H1 (cell line): ENCODE data around the gene EDC3. TPM values are rescaled to one million over a fixed set of nuclear protein-coding genes. Genes with fewer than 3 reads are reported as not detected.

Source experiments
- CTCF ChIA-PET: fragments of 300-600 bp; sonication (Branson Sonifier 250); formaldehyde crosslinking; loops from one replicate; lab custom pipeline; 2021; ENCODE audit not compliant: partially characterized antibody; lab: Charles Lee
- POLR2A ChIA-PET: fragments of 300-600 bp; sonication (Branson Sonifier 250); formaldehyde crosslinking; loops from one replicate; lab custom pipeline; 2021; ENCODE audit warnings: inconsistent platforms; ENCODE audit not compliant: partially characterized antibody; lab: Charles Lee
- DNase-seq, 2 experiments: peaks; one replicate each; pipeline versions ENCODE4 v3.0.0 to v3.0.0-alpha.2; 2010 to 2022; ENCODE audit warnings: low spot score in 2 of 2, low read depth in 1 of 2, mixed read lengths in 1 of 2
- FAIRE-seq: peaks from 2 replicates; lab custom pipeline; 2011; peaks lifted over from hg19 to GRCh38; lab: Jason Lieb, UNC
- H2AFZ ChIP-seq: 2 replicates; pipeline ENCODE4 v1.8.1; 2012; ENCODE audit warnings: low read length, inconsistent platforms
- H2AK5ac ChIP-seq: 2 replicates; pipeline ENCODE4 v1.6.1; 2013; ENCODE audit warnings: low read depth, low read length
- H2BK120ac ChIP-seq: replicated peaks from 2 replicates; pipeline ENCODE3; 2013; ENCODE audit warnings: low read depth, low read length, inconsistent platforms
- H2BK12ac ChIP-seq: 2 replicates; pipeline ENCODE4 v1.6.1; 2013; ENCODE audit warnings: low read depth, low read length
- H2BK15ac ChIP-seq: 2 replicates; pipeline ENCODE4 v1.6.1; 2013; ENCODE audit warnings: low read length
- H2BK20ac ChIP-seq: 2 replicates; pipeline ENCODE4 v1.6.1; 2013; ENCODE audit warnings: low read length
- H2BK5ac ChIP-seq: 2 replicates; pipeline ENCODE4 v1.6.1; 2013; ENCODE audit warnings: low read depth, low read length
- H3K14ac ChIP-seq: 2 replicates; pipeline ENCODE4 v1.6.1; 2013; ENCODE audit warnings: inconsistent platforms; ENCODE audit not compliant: insufficient read length
- H3K18ac ChIP-seq: 2 replicates; pipeline ENCODE4 v1.6.1; 2013; ENCODE audit warnings: low read length; ENCODE audit errors: extremely low read depth
- H3K23ac ChIP-seq: 2 replicates; pipeline ENCODE4 v1.6.1; 2013; ENCODE audit warnings: inconsistent platforms; ENCODE audit not compliant: insufficient read length
- H3K23me2 ChIP-seq: 2 replicates; pipeline ENCODE4 v1.6.1; 2013; ENCODE audit warnings: low read depth, low read length
- H3K27ac ChIP-seq: 2 replicates; pipeline ENCODE4 v1.6.1; 2011; ENCODE audit warnings: low read depth, low read length, inconsistent platforms
- H3K27me3 ChIP-seq, 4 experiments: replicated peaks in 1 of 4; 1 replicate in 1 of 4; 2 replicates in 3 of 4; pipeline versions ENCODE4 v1.6.1 to v1.8.1; 2011 to 2013; ENCODE audit warnings: low read length in 3 of 4, mild to moderate bottlenecking in 3 of 4, inconsistent platforms in 2 of 4, mixed read lengths in 2 of 4, moderate library complexity in 1 of 4; ENCODE audit not compliant: control insufficient read depth in 3 of 4, insufficient read depth in 3 of 4; ENCODE audit errors: extremely low read depth in 1 of 4
- H3K36me3 ChIP-seq, 4 experiments: 2 replicates each; pipeline versions ENCODE4 v1.6.1 to v1.8.1; 2011 to 2013; ENCODE audit warnings: mild to moderate bottlenecking in 4 of 4, low read length in 3 of 4, moderate library complexity in 2 of 4, control low read depth in 1 of 4, inconsistent platforms in 1 of 4; ENCODE audit not compliant: insufficient read depth in 4 of 4, control insufficient read depth in 2 of 4
- H3K4ac ChIP-seq: replicated peaks from 2 replicates; pipeline ENCODE3; 2013; ENCODE audit warnings: low read length, low read depth, mixed read lengths, inconsistent platforms; ENCODE audit not compliant: insufficient read length
- H3K4me1 ChIP-seq, 4 experiments: replicated peaks in 1 of 4; 1 replicate in 1 of 4; 2 replicates in 3 of 4; pipeline versions ENCODE4 v1.6.1 to v1.8.1; 2011 to 2013; ENCODE audit warnings: low read length in 3 of 4, inconsistent platforms in 2 of 4, mixed read lengths in 1 of 4; ENCODE audit not compliant: insufficient read depth in 4 of 4, control insufficient read depth in 3 of 4
- H3K4me2 ChIP-seq, 2 experiments: 2 replicates each; pipeline versions ENCODE4 v1.6.1 to v1.8.1; 2011 to 2013; ENCODE audit warnings: low read depth in 2 of 2, low read length in 2 of 2, control low read depth in 1 of 2, inconsistent platforms in 1 of 2, mild to moderate bottlenecking in 1 of 2; ENCODE audit not compliant: insufficient read depth in 1 of 2
- H3K4me3 ChIP-seq, 4 experiments: fragments of 200-600, 300-600 bp in 1 of 4; sonication (generic), shearing (Covaris generic), sonication (Bioruptor Twin) in 1 of 4; 2 replicates each; pipeline versions ENCODE4 v1.5.1 to v1.8.1; 2011 to 2016; ENCODE audit warnings: low read length in 4 of 4, low read depth in 3 of 4, control low read depth in 2 of 4, inconsistent platforms in 2 of 4, mild to moderate bottlenecking in 2 of 4, mixed read lengths in 1 of 4, moderate library complexity in 1 of 4; ENCODE audit not compliant: insufficient read depth in 2 of 4; ENCODE audit errors: extremely low read depth in 1 of 4
- H3K56ac ChIP-seq: replicated peaks from 2 replicates; pipeline ENCODE3; 2013; ENCODE audit warnings: low read depth, mild to moderate bottlenecking, mixed read lengths, low read length, inconsistent platforms; ENCODE audit not compliant: insufficient read length
- H3K79me1 ChIP-seq: 2 replicates; pipeline ENCODE4 v1.6.1; 2013; ENCODE audit warnings: low read depth, low read length, control low read depth
- H3K79me2 ChIP-seq, 2 experiments: 2 replicates each; pipeline versions ENCODE4 v1.6.1 to v1.8.1; 2012 to 2013; ENCODE audit warnings: low read length in 2 of 2, mild to moderate bottlenecking in 2 of 2, inconsistent platforms in 1 of 2; ENCODE audit not compliant: insufficient read depth in 2 of 2, control insufficient read depth in 1 of 2
- H3K9ac ChIP-seq, 4 experiments: replicated peaks in 1 of 4; 1 replicate in 1 of 4; 2 replicates in 3 of 4; pipeline versions ENCODE4 v1.6.1 to v1.8.1; 2011 to 2013; ENCODE audit warnings: low read depth in 3 of 4, low read length in 3 of 4, control low read depth in 2 of 4, mild to moderate bottlenecking in 2 of 4, moderate library complexity in 2 of 4, inconsistent platforms in 1 of 4; ENCODE audit errors: extremely low read depth in 1 of 4
- H3K9me3 ChIP-seq, 2 experiments: 2 replicates each; pipeline versions ENCODE4 v1.6.1 to v1.8.1; 2012 to 2013; ENCODE audit warnings: mild to moderate bottlenecking in 2 of 2, moderate library complexity in 2 of 2, control low read depth in 1 of 2, inconsistent platforms in 1 of 2, low read depth in 1 of 2, low read length in 1 of 2, mixed read lengths in 1 of 2; ENCODE audit not compliant: insufficient read depth in 2 of 2
- H4K20me1 ChIP-seq, 2 experiments: replicated peaks in 1 of 2; 2 replicates each; pipeline versions ENCODE3 to v1.8.1; 2011 to 2013; ENCODE audit warnings: inconsistent platforms in 2 of 2, low read length in 2 of 2, mild to moderate bottlenecking in 1 of 2; ENCODE audit not compliant: insufficient read depth in 2 of 2, control insufficient read depth in 1 of 2
- H4K5ac ChIP-seq: 2 replicates; pipeline ENCODE4 v1.6.1; 2013; ENCODE audit warnings: low read length, low read depth, mixed read lengths, inconsistent platforms; ENCODE audit not compliant: insufficient read length
- H4K8ac ChIP-seq: 2 replicates; pipeline ENCODE4 v1.8.0; 2013; ENCODE audit warnings: mild to moderate bottlenecking, moderate library complexity, low read length, inconsistent platforms; ENCODE audit not compliant: insufficient read depth; ENCODE audit errors: extremely low read depth
- H4K91ac ChIP-seq: replicated peaks from 2 replicates; pipeline ENCODE3; 2013; ENCODE audit warnings: low read length, mixed read lengths, inconsistent platforms; ENCODE audit not compliant: insufficient read length
- BCL11A ChIP-seq, 2 experiments: IDR thresholded peaks; one replicate each; pipeline ENCODE4 v1.6.1; 2011; ENCODE audit warnings: low read depth in 2 of 2, low read length in 2 of 2, mild to moderate bottlenecking in 2 of 2
- EP300 ChIP-seq, 2 experiments: IDR thresholded peaks; 1 replicate in 1 of 2; 2 replicates in 1 of 2; pipeline ENCODE4 v1.6.1; 2011 to 2012; ENCODE audit warnings: low read depth in 2 of 2, low read length in 2 of 2, mild to moderate bottlenecking in 2 of 2, borderline replicate concordance in 1 of 2, inconsistent platforms in 1 of 2, moderate library complexity in 1 of 2
- GABPA ChIP-seq: IDR thresholded peaks from 2 replicates; pipeline ENCODE4 v1.6.1; 2011; ENCODE audit warnings: mild to moderate bottlenecking, low read length, moderate library complexity, borderline replicate concordance; ENCODE audit not compliant: insufficient read depth
- JUN ChIP-seq: IDR thresholded peaks from 2 replicates; pipeline ENCODE4 v1.6.1; 2011; ENCODE audit warnings: low read depth, mild to moderate bottlenecking, improper control_type of control experiment, low read length
- KDM5A ChIP-seq: fragments of 200-600 bp; IDR thresholded peaks from 2 replicates; pipeline ENCODE4 v1.7.1; 2012; ENCODE audit warnings: mild to moderate bottlenecking, low read length, inconsistent platforms, mixed read lengths
- NANOG ChIP-seq: IDR thresholded peaks from 2 replicates; pipeline ENCODE4 v1.6.1; 2011; ENCODE audit warnings: low read length, low read depth, mild to moderate bottlenecking, inconsistent platforms; ENCODE audit not compliant: insufficient read depth, poor library complexity, severe bottlenecking
- POU5F1 ChIP-seq: IDR thresholded peaks from 2 replicates; pipeline ENCODE4 v1.6.1; 2011; ENCODE audit warnings: low read depth, mild to moderate bottlenecking, low read length, moderate library complexity
- RBBP5 ChIP-seq: IDR thresholded peaks from 2 replicates; pipeline ENCODE4 v1.7.1; 2012; ENCODE audit warnings: low read depth, mild to moderate bottlenecking, inconsistent platforms, low read length, moderate library complexity, borderline replicate concordance
- SAP30 ChIP-seq: fragments of 300-600 bp; sonication (generic); IDR thresholded peaks from 2 replicates; pipeline ENCODE4 v1.7.1; 2012; ENCODE audit warnings: low read length, moderate library complexity, mild to moderate bottlenecking, inconsistent platforms; ENCODE audit not compliant: insufficient read depth, insufficient replicate concordance
- SP1 ChIP-seq: IDR thresholded peaks from 2 replicates; pipeline ENCODE4 v1.6.1; 2011; ENCODE audit warnings: low read depth, low read length
- SUZ12 ChIP-seq: fragments of 200-600 bp; sonication (generic); IDR thresholded peaks from 2 replicates; pipeline ENCODE4 v1.6.1; 2012; ENCODE audit warnings: mild to moderate bottlenecking, inconsistent platforms, low read length, moderate library complexity, mixed read lengths
- TEAD4 ChIP-seq: IDR thresholded peaks from 2 replicates; pipeline ENCODE4 v1.6.1; 2012; ENCODE audit warnings: low read depth, low read length, inconsistent platforms, mixed read lengths
- WGBS, 2 experiments: shearing (Covaris generic) in 1 of 2; methylation state at CpG; one replicate each; pipeline versions ENCODE4 v1.1.6 to v1.1.7; 2013 to 2015; ENCODE audit warnings: low lambda C conversion rate in 2 of 2, mixed read lengths in 2 of 2, inconsistent platforms in 1 of 2, low coverage in 1 of 2, missing lambda C conversion rate in 1 of 2; ENCODE audit not compliant: insufficient replicate concordance in 2 of 2, insufficient coverage in 1 of 2, insufficient read length in 1 of 2; ENCODE audit errors: extremely low coverage in 1 of 2, missing lambda C conversion rate in 1 of 2; 5-methylcytosine and 5-hydroxymethylcytosine counted together
- polyA plus RNA-seq, 7 experiments: library from polyadenylated mRNA; depleted of rRNA in 3 of 7; stranded (reverse) in 5 of 7; unstranded in 2 of 7; fragments of >200 nt in 5 of 7; fragments of 200-250 nt in 2 of 7; gene quantifications; 1 replicate in 5 of 7; 2 replicates in 1 of 7; 4 replicates in 1 of 7; pipeline versions ENCODE4 v1.2.1 to v1.2.3, GENCODE V29; 2011 to 2013; ENCODE audit warnings: missing spikeins in 2 of 7, mixed read lengths in 2 of 7
- total RNA-seq: library from RNA; stranded (reverse); fragmentation: NEBNext Ultra II Directional; extraction: Animal tissue kit (Norgen Biotek cat#: 25700); gene quantifications from 2 replicates; pipeline ENCODE4 v1.2.1, GENCODE V29; 2021

Gene EDC3
- total and polyA plus RNA-seq, 2 of the 8 experiments (the other 6 are each of a cell fraction or from before 2014, with no cell fraction given): 45.0 to 50.8 TPM

DNA sequence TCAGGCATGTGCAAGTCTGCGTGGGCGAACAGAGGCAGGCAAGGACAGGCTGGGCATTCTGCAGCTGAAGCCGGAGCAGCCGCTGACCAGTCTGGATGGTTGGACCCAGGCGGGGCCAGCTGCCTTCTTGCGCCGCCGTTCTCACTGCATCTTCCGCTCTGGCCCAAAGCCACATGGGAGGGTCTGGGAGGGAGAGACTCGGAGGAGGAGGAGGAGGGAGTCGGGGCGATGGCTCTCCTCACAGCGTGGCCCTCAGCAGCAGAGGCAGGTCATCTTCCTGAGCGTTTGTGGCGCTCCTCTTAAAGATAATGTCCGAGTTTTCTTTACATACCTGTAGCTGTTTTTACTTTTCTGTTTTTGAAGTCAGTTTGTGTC, 74.3 kb downstream of the EDC3 start:
- Histone ChIP-seq H3K9ac (no peak overlapping the region), H3K36me3 (peaks cover 40 to 52% (median 47%) of the 10 kb centered on the region in 4 experiments)

More for the DNA sequence above, 74.3 kb downstream of the EDC3 start:
- no peak overlapping the region for H2BK20ac ChIP-seq
- H3K9me3 ChIP-seq: no peaks in the 10 kb centered on the region
- no peak overlapping the region for H3K4me2 ChIP-seq
- peaks cover 25 to 66% of the 10 kb centered on the region in 2 experiments for H4K20me1 ChIP-seq
- no peak overlapping the region for H3K56ac ChIP-seq
- TF ChIP-seq POU5F1 (no peak), BCL11A (IDR thresholded peaks at IDR 0.05; ENCODE audit: low read depth in 2 of 2, low read length in 2 of 2) (no peak), SUZ12 (no peak), GABPA (no peak), NANOG (no peak), SP1 (no peak), KDM5A (no peak), TEAD4 (no peak), SAP30 (no peak), JUN (no peak), RBBP5 (no peak), EP300 (IDR thresholded peaks at IDR 0.05; ENCODE audit: borderline replicate concordance in 1 of 2, low read depth in 2 of 2, low read length in 2 of 2) (no peak)
- TF ChIP-seq, all 59 proteins: peak for 0
- no peak overlapping the region for H2BK5ac ChIP-seq
- peaks cover 0 to 3% (median 1%) of the 10 kb centered on the region in 4 experiments; a peak in 5 of 7 replicates for H3K4me1 ChIP-seq
- peaks cover 15% of the 10 kb centered on the region for H3K79me1 ChIP-seq
- H3K4me3 ChIP-seq: no peak overlapping the region
- H4K5ac ChIP-seq: no peak overlapping the region
- H4K91ac ChIP-seq: no peak overlapping the region
- peaks cover 2% of the 10 kb centered on the region; the same call in 1 of the 2 replicates for H3K23me2 ChIP-seq
- no peak overlapping the region for H2BK120ac ChIP-seq
- ChIA-PET CTCF (interaction anchor here (0.7 to 37.5 kb wide), 31 partner anchors 9 to 347 kb away, joined by 3 to 1439 read pairs (median 4); partner anchors contain the start of genes CSK and CYP1A2), POLR2A (interaction anchor here (1.0 to 2.9 kb wide), 5 partner anchors 9 to 160 kb away, joined by 3 to 9 read pairs (median 7); no protein-coding TSS in a partner anchor)
- no peak for FAIRE-seq
- no peak overlapping the region for H2BK12ac ChIP-seq
- H3K27me3 ChIP-seq: no peaks in the 10 kb centered on the region
- DNase-seq: no peak
- H3K79me2 ChIP-seq: peaks cover 11 to 38% of the 10 kb centered on the region in 2 experiments
- H4K8ac ChIP-seq: no peak overlapping the region; the same call in 1 of the 2 replicates
- H3K23ac ChIP-seq: no peak overlapping the region
- H3K18ac ChIP-seq: no peak overlapping the region
- no peak overlapping the region for H3K27ac ChIP-seq
- no peak overlapping the region for H3K4ac ChIP-seq
- no peak overlapping the region for H2BK15ac ChIP-seq
- H2AFZ ChIP-seq: no peak overlapping the region
- no peak overlapping the region for H3K14ac ChIP-seq
- WGBS, 2 experiments: 90% methylated on average over 15 of the region's 16 CpGs; no CpG with 5 or more reads in 1 of the 2 experiments
- no peak overlapping the region for H2AK5ac ChIP-seq
